Posterior cingulate gyrus (tissue), 11 donors: ENCODE measurements around the gene SGK1.
"Not testable (repeated sequence)": the region's sequence is repeated elsewhere in the genome, so short reads cannot be mapped to it uniquely, and the experiment has no call there.

Source experiments
- DNase-seq, 10 donors: peaks; one replicate each; pipeline versions ENCODE4 v3.0.0 to v3.0.0-alpha.2; 2020 to 2021; ENCODE audit warnings: mixed read lengths in 3 of 10
- intact Hi-C: fragments of 100-400 bp; cut with DNase I; formaldehyde crosslinking; loops from one replicate; pipeline ENCODE4 v1.15.1; 2023

Gene SGK1

GRCh38 chr6:134196568-134197193 is 121.2 kb downstream of the SGK1 start:
- intact Hi-C loops: no loop called here
- no peak for DNase-seq

- intact Hi-C loops: no loop called here
- DNase-seq: no peak
These were observed 121.9 kb downstream of the SGK1 start for GRCh38 chr6:134195985-134196384.

GRCh38 chr6:134195164-134195906 is 122.6 kb downstream of the SGK1 start:
- intact Hi-C loops: no loop called here
- no peak for DNase-seq

GRCh38 chr6:134193536-134194498 is 124.1 kb downstream of the SGK1 start:
- intact Hi-C loops: no loop called here
- no peak for DNase-seq

GRCh38 chr6:134192609-134193008 is 125.3 kb downstream of the SGK1 start:
- intact Hi-C loops, DNase-seq: not testable (repeated sequence)

GRCh38 chr6:134190883-134191282 is 127.0 kb downstream of the SGK1 start:
- intact Hi-C loops: no loop called here
- DNase-seq: no peak

- DNase-seq: no peak
- intact Hi-C loops: no loop called here
These were observed 130.2 kb downstream of the SGK1 start for GRCh38 chr6:134187751-134188150.

GRCh38 chr6:134187154-134187553 is 130.8 kb downstream of the SGK1 start:
- intact Hi-C loops: no loop called here
- DNase-seq: no peak

GRCh38 chr6:134186355-134186754 is 131.6 kb downstream of the SGK1 start:
- intact Hi-C loops: no loop called here
- DNase-seq: no peak

- intact Hi-C loops: no loop called here
- no peak for DNase-seq
These were observed 132.6 kb downstream of the SGK1 start for GRCh38 chr6:134185277-134185676.

GRCh38 chr6:134183844-134184243 is 134.1 kb downstream of the SGK1 start:
- intact Hi-C loops: no loop called here
- DNase-seq: no peak

GRCh38 chr6:134182528-134182927 is 135.4 kb downstream of the SGK1 start:
- intact Hi-C loops: no loop called here
- no peak for DNase-seq

- DNase-seq, intact Hi-C loops: not testable (repeated sequence)
These were observed 136.2 kb downstream of the SGK1 start for GRCh38 chr6:134181726-134182125.

GRCh38 chr6:134181251-134181650 is 136.7 kb downstream of the SGK1 start:
- intact Hi-C loops, DNase-seq: not testable (repeated sequence)

- intact Hi-C loops, DNase-seq: not testable (repeated sequence)
These were observed 137.4 kb downstream of the SGK1 start for GRCh38 chr6:134180540-134180939.

- intact Hi-C loops: loop anchor here (2.0 to 10.0 kb wide), 4 partner anchors 74 to 462 kb away; no protein-coding TSS in a partner anchor
- DNase-seq: peak; percentile 52 to 96 (median 74)
These were observed 139.5 kb downstream of the SGK1 start for GRCh38 chr6:134178161-134179044.

- intact Hi-C loops: loop anchor here (2.0 to 10.0 kb wide), 4 partner anchors 75 to 463 kb away; no protein-coding TSS in a partner anchor
- DNase-seq: no peak
These were observed 140.2 kb downstream of the SGK1 start for GRCh38 chr6:134177753-134178160.

GRCh38 chr6:134177236-134177635 is 140.7 kb downstream of the SGK1 start:
- intact Hi-C loops: loop anchor here (5.0 to 10.0 kb wide), 3 partner anchors 75 to 388 kb away; no protein-coding TSS in a partner anchor

GRCh38 chr6:134176264-134176975 is 141.5 kb downstream of the SGK1 start:
- DNase-seq: peak; percentile 29 to 94 (median 50)
- intact Hi-C loops: loop anchor here (5.0 to 10.0 kb wide), 3 partner anchors 76 to 388 kb away; no protein-coding TSS in a partner anchor

More at GRCh38 chr6:134177236-134177635, 140.7 kb downstream of the SGK1 start:
- DNase-seq: no peak
